ENCODE measurements around the gene HASPIN.

HASPIN gene
- total RNA-seq: 0.17 to 0.58 (median 0.35) reads per million in 3 donors

DNA sequence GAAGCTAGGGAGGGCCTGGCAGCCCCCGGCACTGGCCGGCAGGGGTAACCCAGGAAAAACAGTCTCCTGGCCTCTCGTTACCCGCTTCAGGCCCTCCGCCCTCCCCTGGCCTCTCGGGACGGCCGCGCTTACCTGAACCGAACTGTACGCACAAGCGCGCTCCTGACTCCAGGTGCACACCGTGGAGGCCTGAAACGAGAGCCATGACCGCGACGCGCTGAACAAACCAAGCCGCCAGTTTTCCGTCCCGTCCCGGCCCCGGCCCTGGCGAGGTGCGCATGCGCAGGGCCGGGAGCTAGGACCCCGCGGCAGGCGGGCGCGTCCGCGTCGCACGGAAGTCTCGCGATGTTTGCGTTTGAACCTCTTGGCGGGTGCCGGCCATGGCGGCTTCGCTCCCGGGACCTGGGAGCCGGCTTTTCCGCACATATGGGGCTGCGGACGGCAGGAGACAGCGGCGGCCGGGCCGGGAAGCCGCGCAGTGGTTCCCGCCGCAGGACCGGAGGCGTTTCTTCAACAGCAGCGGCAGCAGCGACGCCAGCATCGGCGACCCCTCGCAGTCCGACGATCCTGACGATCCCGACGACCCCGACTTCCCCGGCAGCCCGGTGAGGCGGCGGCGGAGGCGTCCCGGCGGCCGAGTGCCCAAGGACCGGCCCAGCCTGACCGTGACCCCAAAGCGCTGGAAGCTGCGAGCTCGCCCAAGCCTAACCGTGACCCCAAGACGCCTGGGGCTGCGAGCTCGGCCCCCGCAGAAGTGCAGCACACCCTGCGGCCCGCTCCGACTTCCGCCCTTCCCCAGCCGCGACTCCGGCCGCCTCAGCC lies at the start of gene HASPIN:
Gene HASPIN (plus strand): TSS at position 348 of the 822 bp plus-strand sequence. CDS start 33 bp downstream, at position 381.
- Histone ChIP-seq H3K4me3 (ENCODE audit: insufficient read depth, low read depth, low read length, poor library complexity, severe bottlenecking) (peak within 1 kb of the TSS; percentile 83), H3K4me1 (ENCODE audit: control insufficient read depth, insufficient read depth, low read length, poor library complexity, severe bottlenecking) (peaks cover 16% of the 10 kb centered on the region), H3K36me3 (ENCODE audit: control insufficient read depth, insufficient read depth, low read length) (no peaks in the 10 kb centered on the region), H3K27ac (ENCODE audit: insufficient read depth, low read length, poor library complexity, severe bottlenecking) (peak within 1 kb of the TSS; percentile 84), H3K9me3 (ENCODE audit: control insufficient read depth, low read length) (no peaks in the 10 kb centered on the region), H3K27me3 (replicated peaks; ENCODE audit: control insufficient read depth, insufficient read depth, low read length, poor library complexity, severe bottlenecking) (no peaks in the 10 kb centered on the region)
- DNase-seq: peak; percentile 80 to 89 (median 86)

DNA sequence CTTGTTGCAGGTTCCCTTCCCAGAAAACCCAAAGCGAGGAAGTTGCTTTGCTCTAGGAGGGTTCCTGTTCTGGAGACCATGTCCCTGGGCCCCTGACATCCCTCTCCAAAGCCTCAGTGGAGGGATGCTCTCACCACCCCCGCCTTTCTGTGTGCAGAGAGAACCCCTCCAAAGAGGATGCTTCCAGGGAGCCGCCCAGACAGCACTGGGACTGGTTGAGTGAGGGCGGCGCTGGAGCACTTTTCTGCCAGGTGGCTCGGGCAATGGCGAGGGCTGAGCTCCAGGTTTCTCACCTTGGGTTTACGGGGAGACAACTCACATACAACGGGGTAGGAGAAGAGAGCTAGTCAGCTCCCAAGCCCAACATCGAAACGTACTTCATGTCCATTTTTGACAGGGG lies 47.8 kb upstream of the HASPIN start:
- no peak for DNase-seq
- no peak overlapping the region for H3K27ac ChIP-seq (ENCODE audit: insufficient read depth, low read length, poor library complexity, severe bottlenecking)
- no peak overlapping the region for H3K4me3 ChIP-seq (ENCODE audit: insufficient read depth, low read depth, low read length, poor library complexity, severe bottlenecking)
- peaks cover 5% of the 10 kb centered on the region for H3K36me3 ChIP-seq (ENCODE audit: control insufficient read depth, insufficient read depth, low read length)
- no peaks in the 10 kb centered on the region for H3K9me3 ChIP-seq (ENCODE audit: control insufficient read depth, low read length)
- no peaks in the 10 kb centered on the region for H3K4me1 ChIP-seq (ENCODE audit: control insufficient read depth, insufficient read depth, low read length, poor library complexity, severe bottlenecking)
- H3K27me3 ChIP-seq (replicated peaks; ENCODE audit: control insufficient read depth, insufficient read depth, low read length, poor library complexity, severe bottlenecking): no peaks in the 10 kb centered on the region

DNA sequence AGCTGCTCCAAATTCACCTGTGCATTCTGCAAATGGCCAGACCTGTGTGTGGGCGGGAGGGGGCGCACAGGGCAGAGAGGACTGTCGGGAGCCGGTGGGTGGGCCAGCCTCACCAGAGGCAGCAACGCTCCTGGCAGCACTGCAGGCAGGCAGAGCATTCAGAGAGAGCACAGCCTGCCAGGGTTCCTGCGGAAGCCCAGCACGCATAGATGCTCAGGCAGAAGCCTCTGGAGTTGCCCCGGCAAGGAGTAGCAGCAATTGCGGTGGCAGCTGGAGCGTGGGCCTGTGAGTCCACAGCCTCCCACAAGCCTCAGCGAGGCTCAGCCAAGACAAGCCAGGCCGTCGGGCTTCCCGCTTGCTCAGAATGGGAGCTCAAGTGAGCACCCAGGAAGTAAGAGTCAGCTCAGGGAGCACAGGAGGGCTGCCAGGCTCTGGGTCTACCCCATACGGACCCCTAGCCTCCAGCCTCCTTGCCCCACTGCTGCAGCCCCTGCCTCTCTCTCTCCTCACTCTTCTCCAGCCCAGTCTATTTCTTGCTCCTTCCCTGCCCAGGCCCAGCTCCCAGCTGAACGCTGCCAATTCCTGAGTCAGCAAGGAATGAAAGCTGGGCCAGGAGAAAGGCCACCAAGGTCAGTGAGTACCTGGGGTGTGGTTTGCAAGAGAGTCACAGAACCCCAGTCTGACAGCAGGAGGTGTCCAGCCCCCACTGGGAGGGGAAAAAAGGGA lies 45.4 kb upstream of the HASPIN start:
- H3K27ac ChIP-seq (ENCODE audit: insufficient read depth, low read length, poor library complexity, severe bottlenecking): no peak overlapping the region
- no peaks in the 10 kb centered on the region for H3K9me3 ChIP-seq (ENCODE audit: control insufficient read depth, low read length)
- peaks cover 5% of the 10 kb centered on the region for H3K36me3 ChIP-seq (ENCODE audit: control insufficient read depth, insufficient read depth, low read length)
- no peaks in the 10 kb centered on the region for H3K27me3 ChIP-seq (replicated peaks; ENCODE audit: control insufficient read depth, insufficient read depth, low read length, poor library complexity, severe bottlenecking)
- no peak overlapping the region for H3K4me3 ChIP-seq (ENCODE audit: insufficient read depth, low read depth, low read length, poor library complexity, severe bottlenecking)
- no peaks in the 10 kb centered on the region for H3K4me1 ChIP-seq (ENCODE audit: control insufficient read depth, insufficient read depth, low read length, poor library complexity, severe bottlenecking)
- no peak for DNase-seq

DNA sequence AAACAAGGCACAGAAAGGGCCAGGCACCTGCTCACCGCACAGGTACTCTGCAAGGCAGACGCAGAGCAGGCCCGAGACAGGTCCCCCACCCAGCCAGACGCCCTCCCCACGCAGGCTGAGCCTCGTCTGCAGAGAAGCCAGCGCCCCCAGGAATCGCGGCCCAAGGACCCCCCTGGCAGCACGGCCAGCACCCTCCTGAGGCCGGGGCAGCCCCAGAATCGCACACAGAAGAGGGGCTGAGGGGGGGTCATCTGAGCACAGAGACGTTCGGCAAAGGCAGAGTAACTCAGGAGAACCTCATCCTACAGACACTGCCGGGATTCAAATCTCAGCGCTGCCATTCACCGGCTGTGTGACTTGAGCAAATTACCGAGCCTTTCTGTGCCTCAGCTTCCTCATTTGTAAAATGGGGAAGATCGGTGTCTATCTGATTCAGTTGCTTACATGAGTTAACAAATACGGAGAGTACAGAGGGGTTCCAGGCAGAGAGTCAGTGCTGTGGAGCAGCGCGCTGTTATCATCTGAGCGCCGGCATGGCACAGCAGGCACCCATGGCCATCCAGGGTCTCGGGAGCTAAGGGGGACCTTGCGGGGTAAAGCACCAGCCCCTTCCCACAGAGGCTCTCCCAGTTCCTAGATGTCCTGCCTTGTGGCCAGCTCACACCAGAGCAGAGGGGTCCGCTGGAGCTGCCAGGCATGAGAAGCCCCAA lies 44.7 kb upstream of the HASPIN start:
- H3K4me1 ChIP-seq (ENCODE audit: control insufficient read depth, insufficient read depth, low read length, poor library complexity, severe bottlenecking): no peaks in the 10 kb centered on the region
- no peaks in the 10 kb centered on the region for H3K27me3 ChIP-seq (replicated peaks; ENCODE audit: control insufficient read depth, insufficient read depth, low read length, poor library complexity, severe bottlenecking)
- H3K9me3 ChIP-seq (ENCODE audit: control insufficient read depth, low read length): no peaks in the 10 kb centered on the region
- peaks cover 5% of the 10 kb centered on the region for H3K36me3 ChIP-seq (ENCODE audit: control insufficient read depth, insufficient read depth, low read length)
- no peak for DNase-seq
- no peak overlapping the region for H3K4me3 ChIP-seq (ENCODE audit: insufficient read depth, low read depth, low read length, poor library complexity, severe bottlenecking)
- H3K27ac ChIP-seq (ENCODE audit: insufficient read depth, low read length, poor library complexity, severe bottlenecking): no peak overlapping the region

DNA sequence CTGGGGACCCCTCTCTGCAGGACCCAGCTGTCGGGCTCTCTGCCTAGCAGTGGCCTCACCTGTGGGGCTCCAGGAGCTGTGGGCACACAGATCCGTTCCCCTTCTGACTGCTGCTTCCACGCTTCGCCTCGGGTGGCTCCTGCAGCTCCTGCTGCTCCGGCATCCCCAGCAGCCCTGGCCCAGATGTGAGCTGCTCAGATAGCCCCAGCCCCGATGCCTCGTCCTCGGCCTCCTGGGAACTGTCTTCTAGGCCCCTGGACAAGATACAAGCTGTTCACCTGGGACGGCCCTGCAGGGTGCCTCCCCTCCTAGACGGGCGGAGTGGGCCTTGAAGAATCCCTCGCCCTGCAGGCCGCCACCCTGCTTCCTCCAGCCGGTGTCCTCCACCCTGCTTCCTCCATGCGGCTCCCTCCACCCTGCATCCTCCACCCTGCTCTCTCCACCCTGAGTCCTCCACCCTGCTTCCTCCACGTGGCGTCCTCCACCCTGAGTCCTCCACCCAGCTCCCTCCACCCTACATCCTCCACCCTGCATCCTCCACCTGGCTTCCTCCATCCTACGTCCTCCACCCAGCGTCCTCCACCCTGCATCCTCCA lies 44.1 kb upstream of the HASPIN start:
- Histone ChIP-seq H3K27ac (ENCODE audit: insufficient read depth, low read length, poor library complexity, severe bottlenecking) (no peak overlapping the region), H3K4me3 (ENCODE audit: insufficient read depth, low read depth, low read length, poor library complexity, severe bottlenecking) (no peak overlapping the region), H3K27me3 (replicated peaks; ENCODE audit: control insufficient read depth, insufficient read depth, low read length, poor library complexity, severe bottlenecking) (no peaks in the 10 kb centered on the region), H3K36me3 (ENCODE audit: control insufficient read depth, insufficient read depth, low read length) (peaks cover 5% of the 10 kb centered on the region), H3K4me1 (ENCODE audit: control insufficient read depth, insufficient read depth, low read length, poor library complexity, severe bottlenecking) (no peaks in the 10 kb centered on the region), H3K9me3 (ENCODE audit: control insufficient read depth, low read length) (no peaks in the 10 kb centered on the region)
- DNase-seq: no peak

DNA sequence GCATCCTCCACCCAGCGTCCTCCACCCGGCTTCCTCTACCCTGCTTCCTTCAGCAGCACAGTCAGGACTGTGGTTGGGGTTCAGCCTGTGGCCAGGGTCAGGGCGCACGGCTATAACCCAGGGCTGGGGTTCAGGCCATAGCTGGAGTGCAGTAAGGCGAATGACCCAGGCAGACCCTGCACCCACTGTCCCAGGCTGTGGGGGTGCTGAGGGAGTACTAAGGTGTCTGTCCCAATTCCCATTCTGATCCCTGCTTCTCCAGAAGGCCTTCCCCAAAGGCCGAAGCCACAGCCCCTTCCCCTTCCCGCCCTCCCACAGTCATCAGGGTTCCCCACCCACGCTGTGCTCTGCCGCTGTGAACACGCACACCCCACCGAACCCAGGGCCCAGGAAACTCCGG lies 42.6 kb upstream of the HASPIN start:
- H3K36me3 ChIP-seq (ENCODE audit: control insufficient read depth, insufficient read depth, low read length): peaks cover 5% of the 10 kb centered on the region
- H3K27me3 ChIP-seq (replicated peaks; ENCODE audit: control insufficient read depth, insufficient read depth, low read length, poor library complexity, severe bottlenecking): no peaks in the 10 kb centered on the region
- DNase-seq: no peak
- H3K9me3 ChIP-seq (ENCODE audit: control insufficient read depth, low read length): no peaks in the 10 kb centered on the region
- H3K4me1 ChIP-seq (ENCODE audit: control insufficient read depth, insufficient read depth, low read length, poor library complexity, severe bottlenecking): no peaks in the 10 kb centered on the region
- H3K4me3 ChIP-seq (ENCODE audit: insufficient read depth, low read depth, low read length, poor library complexity, severe bottlenecking): no peak overlapping the region
- H3K27ac ChIP-seq (ENCODE audit: insufficient read depth, low read length, poor library complexity, severe bottlenecking): no peak overlapping the region

DNA sequence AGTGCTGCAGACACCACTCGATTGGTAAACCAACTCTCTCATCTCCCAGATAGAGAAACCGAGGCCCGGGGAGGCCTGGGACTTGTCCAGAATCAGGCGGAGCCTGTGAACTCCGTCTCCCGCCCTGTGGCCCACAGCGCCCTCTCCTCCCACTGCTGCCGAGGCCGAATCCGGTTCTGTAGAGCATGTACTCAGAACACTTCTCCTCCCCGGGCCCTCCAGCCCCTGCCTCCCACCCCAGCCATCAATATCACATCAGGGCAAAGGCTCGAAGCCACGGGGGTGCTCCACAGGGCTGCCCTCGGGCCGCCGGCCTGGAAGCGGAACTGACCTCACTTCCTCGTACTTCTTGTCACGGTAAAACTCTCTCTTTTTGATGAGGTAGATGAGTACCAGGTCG lies 42.1 kb upstream of the HASPIN start:
- no peak for DNase-seq
- H3K36me3 ChIP-seq (ENCODE audit: control insufficient read depth, insufficient read depth, low read length): peaks cover 5% of the 10 kb centered on the region
- no peaks in the 10 kb centered on the region for H3K27me3 ChIP-seq (replicated peaks; ENCODE audit: control insufficient read depth, insufficient read depth, low read length, poor library complexity, severe bottlenecking)
- no peaks in the 10 kb centered on the region for H3K4me1 ChIP-seq (ENCODE audit: control insufficient read depth, insufficient read depth, low read length, poor library complexity, severe bottlenecking)
- no peaks in the 10 kb centered on the region for H3K9me3 ChIP-seq (ENCODE audit: control insufficient read depth, low read length)
- H3K27ac ChIP-seq (ENCODE audit: insufficient read depth, low read length, poor library complexity, severe bottlenecking): no peak overlapping the region
- no peak overlapping the region for H3K4me3 ChIP-seq (ENCODE audit: insufficient read depth, low read depth, low read length, poor library complexity, severe bottlenecking)

DNA sequence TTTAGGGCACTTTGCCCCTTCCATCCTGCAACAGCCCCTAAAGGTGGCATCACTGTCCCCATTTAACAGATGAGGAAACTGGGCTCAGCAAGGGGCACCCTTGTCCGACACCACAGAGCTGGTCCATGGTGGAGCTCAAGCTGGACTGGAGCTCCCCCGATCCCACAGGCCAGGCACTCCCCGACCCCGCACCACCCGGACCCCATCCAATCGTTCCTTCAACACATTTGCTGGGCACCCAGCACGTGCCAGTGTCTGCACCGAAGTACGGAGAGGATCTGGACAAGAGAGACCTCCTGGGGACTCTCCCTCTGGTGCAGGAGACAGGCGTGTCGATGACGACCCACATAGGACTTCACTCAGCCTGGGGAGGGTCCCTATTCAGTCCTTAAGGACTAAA lies 41.7 kb upstream of the HASPIN start:
- Histone ChIP-seq H3K4me1 (ENCODE audit: control insufficient read depth, insufficient read depth, low read length, poor library complexity, severe bottlenecking) (no peaks in the 10 kb centered on the region), H3K27ac (ENCODE audit: insufficient read depth, low read length, poor library complexity, severe bottlenecking) (no peak overlapping the region), H3K9me3 (ENCODE audit: control insufficient read depth, low read length) (no peaks in the 10 kb centered on the region), H3K27me3 (replicated peaks; ENCODE audit: control insufficient read depth, insufficient read depth, low read length, poor library complexity, severe bottlenecking) (no peaks in the 10 kb centered on the region), H3K4me3 (ENCODE audit: insufficient read depth, low read depth, low read length, poor library complexity, severe bottlenecking) (no peak overlapping the region), H3K36me3 (ENCODE audit: control insufficient read depth, insufficient read depth, low read length) (peaks cover 5% of the 10 kb centered on the region)
- no peak for DNase-seq

DNA sequence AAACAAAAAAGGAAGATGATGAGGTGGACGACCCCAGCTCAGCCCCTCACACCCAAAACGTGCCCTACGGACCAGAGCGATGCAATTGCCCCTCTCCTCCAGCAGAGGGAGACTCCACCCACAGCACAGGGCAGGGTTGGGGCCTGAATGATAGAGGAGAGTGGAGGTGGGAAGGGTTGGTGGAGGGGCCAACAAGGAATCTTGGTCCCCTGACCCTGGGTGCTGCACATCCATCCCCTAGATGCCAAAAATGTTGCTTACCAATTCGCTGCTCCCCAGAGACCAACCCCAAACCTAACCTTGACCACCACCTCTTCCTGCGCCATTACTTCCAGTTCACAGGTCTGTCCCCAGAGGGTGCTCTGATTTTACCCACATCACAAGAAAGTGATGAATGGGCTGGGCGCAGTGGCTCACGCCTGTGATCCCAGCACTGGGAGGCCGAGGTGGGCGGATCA lies 40.6 kb upstream of the HASPIN start:
- Histone ChIP-seq H3K27ac (ENCODE audit: insufficient read depth, low read length, poor library complexity, severe bottlenecking) (no peak overlapping the region), H3K4me3 (ENCODE audit: insufficient read depth, low read depth, low read length, poor library complexity, severe bottlenecking) (no peak overlapping the region), H3K4me1 (ENCODE audit: control insufficient read depth, insufficient read depth, low read length, poor library complexity, severe bottlenecking) (no peaks in the 10 kb centered on the region), H3K36me3 (ENCODE audit: control insufficient read depth, insufficient read depth, low read length) (peaks cover under 1% of the 10 kb centered on the region), H3K9me3 (ENCODE audit: control insufficient read depth, low read length) (no peaks in the 10 kb centered on the region), H3K27me3 (replicated peaks; ENCODE audit: control insufficient read depth, insufficient read depth, low read length, poor library complexity, severe bottlenecking) (no peaks in the 10 kb centered on the region)
- DNase-seq: peak; percentile 21 to 41 (median 21)
